Mucosa of descending colon (tissue), 3 donors: Measurements from ENCODE around the gene TLK1. TPM values are rescaled to one million over a fixed set of nuclear protein-coding genes. Genes with fewer than 3 reads are reported as not detected.

ENCODE experiments used
- ATAC-seq: fragments of 200-7000 bp; cut with Tn5 transposase; one replicate; pipeline ENCODE4 v1.9.1; 2020; ENCODE audit warnings: mild to moderate bottlenecking, moderate library complexity
- DNase-seq, 3 donors: peaks; one replicate each; pipeline ENCODE4 v3.0.0-alpha.2; 2020
- H3K36me3 ChIP-seq: fragments of 200-600 bp; one replicate; pipeline ENCODE4 v1.8.0; 2021; ENCODE audit warnings: low read depth, mild to moderate bottlenecking
- H3K4me1 ChIP-seq: fragments of 200-600 bp; one replicate; pipeline ENCODE4 v1.8.0; 2021; ENCODE audit warnings: low read depth, mild to moderate bottlenecking
- H3K4me3 ChIP-seq: fragments of 200-600 bp; one replicate; pipeline ENCODE4 v1.8.0; 2021; ENCODE audit warnings: mild to moderate bottlenecking
- H3K9me3 ChIP-seq: fragments of 200-600 bp; one replicate; pipeline ENCODE4 v1.8.0; 2021; ENCODE audit warnings: mild to moderate bottlenecking
- intact Hi-C, 2 donors: fragments of 100-400 bp; cut with DNase I in 1 of 2; cut with micrococcal nuclease in 1 of 2; formaldehyde crosslinking; loops; one replicate each; pipeline versions ENCODE4 v1.11.0 to v1.11.1; 2022; cut with DNase I, micrococcal nuclease
- total RNA-seq, 3 donors: library from RNA; stranded (reverse); fragmentation: NEBNext Ultra II Directional in 2 of 3; extraction: Animal tissue kit (Norgen Biotek cat#: 25700) in 2 of 3; gene quantifications; one replicate each; pipeline versions ENCODE4 v1.2.1 to v1.2.4, GENCODE V29; 2021 to 2023
- TF ChIP-seq, protein P1 (sequence below): fragments of 200-600 bp; IDR thresholded peaks from one replicate; pipeline ENCODE4 v1.8.0; 2022; ENCODE audit warnings: antibody characterized with exemption, mild to moderate bottlenecking
- donor health status: DM: no; HTN: no; CAD: no; lungs with moderate emphysema.
- donor health status: DM: no; HTN: no; CAD: no.
- donor health status: DM: no; HTN: yes; CAD: no.

The TLK1 gene
- total RNA-seq, 3 donors from 2014 or later, result 91.6 to 112 (median 109) TPM

DNA sequence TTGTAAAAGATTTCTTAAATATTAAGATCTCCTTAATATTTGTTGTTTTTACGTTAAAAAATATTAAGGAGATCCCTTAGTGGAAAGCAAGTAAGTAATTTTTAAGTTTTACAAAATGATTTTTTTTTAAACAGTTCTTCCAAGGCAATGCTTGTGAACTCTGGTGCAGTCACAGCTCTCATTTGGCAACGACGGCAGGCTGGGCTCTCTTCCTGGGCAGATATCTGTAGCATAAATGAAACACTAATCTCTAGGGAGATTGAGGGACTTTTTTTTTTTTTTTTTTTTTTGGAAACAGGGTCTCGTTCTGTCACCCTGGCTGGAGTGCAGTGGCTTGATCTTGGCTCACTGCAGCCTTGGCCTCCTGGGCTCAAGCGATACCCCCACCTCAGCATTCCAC lies 193.1 kb downstream of the TLK1 start:
- no peak for ATAC-seq
- intact Hi-C loops, result no loop called here
- Histone ChIP-seq H3K4me1 (no peaks in the 10 kb centered on the region), H3K4me3 (no peak overlapping the region), H3K36me3 (peaks cover 24% of the 10 kb centered on the region), H3K9me3 (no peaks in the 10 kb centered on the region)
- TF ChIP-seq, protein P1, sequence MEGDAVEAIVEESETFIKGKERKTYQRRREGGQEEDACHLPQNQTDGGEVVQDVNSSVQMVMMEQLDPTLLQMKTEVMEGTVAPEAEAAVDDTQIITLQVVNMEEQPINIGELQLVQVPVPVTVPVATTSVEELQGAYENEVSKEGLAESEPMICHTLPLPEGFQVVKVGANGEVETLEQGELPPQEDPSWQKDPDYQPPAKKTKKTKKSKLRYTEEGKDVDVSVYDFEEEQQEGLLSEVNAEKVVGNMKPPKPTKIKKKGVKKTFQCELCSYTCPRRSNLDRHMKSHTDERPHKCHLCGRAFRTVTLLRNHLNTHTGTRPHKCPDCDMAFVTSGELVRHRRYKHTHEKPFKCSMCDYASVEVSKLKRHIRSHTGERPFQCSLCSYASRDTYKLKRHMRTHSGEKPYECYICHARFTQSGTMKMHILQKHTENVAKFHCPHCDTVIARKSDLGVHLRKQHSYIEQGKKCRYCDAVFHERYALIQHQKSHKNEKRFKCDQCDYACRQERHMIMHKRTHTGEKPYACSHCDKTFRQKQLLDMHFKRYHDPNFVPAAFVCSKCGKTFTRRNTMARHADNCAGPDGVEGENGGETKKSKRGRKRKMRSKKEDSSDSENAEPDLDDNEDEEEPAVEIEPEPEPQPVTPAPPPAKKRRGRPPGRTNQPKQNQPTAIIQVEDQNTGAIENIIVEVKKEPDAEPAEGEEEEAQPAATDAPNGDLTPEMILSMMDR, result no peak
- DNase-seq, result no peak

DNA sequence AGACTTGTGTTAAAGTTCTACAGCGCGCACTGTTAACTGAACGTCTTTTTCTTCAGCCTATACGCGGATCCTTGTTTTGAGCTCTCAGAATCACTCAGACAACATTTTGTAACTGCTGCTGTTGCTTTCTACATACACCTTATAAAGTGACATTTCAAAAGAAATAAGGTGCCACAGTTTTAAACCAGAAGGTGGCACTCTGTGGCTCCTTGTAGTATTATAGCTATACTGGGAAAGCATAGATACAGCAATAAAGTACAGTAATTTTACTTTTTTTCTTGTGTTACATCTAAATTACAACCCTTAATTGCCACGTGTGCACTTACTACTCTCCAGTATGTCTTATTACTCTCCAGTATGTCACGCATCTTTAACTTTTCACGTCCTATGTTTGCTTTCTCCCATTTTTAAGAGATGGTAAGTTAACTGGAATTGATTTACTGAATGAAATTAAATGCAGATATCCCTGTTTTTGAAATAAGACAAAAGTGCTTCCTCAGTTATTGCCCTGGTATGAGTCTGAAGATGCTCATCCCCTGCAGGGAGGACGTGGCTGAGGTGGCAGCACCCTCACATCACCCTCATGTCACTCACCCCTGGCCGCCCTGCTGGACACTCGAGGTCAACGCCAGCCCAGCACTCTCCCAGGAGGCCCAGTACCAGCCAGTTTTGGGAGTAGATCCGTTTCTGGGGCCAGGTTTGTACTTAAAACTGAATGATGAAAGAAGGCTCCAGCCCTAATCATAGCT lies 193.9 kb downstream of the TLK1 start:
- Histone ChIP-seq H3K4me3 (no peak overlapping the region), H3K4me1 (no peaks in the 10 kb centered on the region), H3K9me3 (no peaks in the 10 kb centered on the region), H3K36me3 (peaks cover 24% of the 10 kb centered on the region)
- peak; percentile 47 for ATAC-seq
- intact Hi-C loops, result no loop called here
- no peak for DNase-seq
- TF ChIP-seq, protein P1, result no peak

DNA sequence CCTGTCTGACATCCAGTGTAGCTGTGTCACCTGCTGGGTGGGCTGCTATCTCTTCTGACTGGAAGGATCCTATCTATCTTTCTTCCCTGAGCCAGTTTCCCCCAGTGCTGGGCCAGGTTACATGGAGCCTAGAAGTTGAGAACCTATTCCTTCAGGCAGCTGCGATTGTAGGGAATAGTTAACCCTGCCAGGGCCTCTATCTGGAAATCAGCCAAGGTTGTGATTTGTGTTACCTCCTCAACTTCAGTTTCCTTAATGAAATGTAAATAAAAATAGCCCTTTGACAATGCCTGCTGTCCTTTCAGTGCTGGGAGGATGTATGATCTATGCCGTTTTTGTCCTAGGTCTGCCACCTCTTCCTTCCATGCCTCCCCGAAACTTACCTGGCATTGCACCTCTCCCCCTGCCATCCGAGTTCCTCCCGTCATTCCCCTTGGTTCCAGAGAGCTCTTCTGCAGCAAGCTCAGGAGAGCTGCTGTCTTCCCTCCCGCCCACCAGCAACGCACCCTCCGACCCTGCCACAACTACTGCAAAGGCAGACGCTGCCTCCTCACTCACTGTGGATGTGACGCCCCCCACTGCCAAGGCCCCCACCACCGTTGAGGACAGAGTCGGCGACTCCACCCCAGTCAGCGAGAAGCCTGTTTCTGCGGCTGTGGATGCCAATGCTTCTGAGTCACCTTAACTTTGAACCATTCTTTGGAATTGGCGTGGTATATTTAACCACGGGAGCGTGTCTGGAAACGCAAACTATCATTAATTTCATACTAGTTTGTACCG lies 195.1 kb downstream of the TLK1 start:
- DNase-seq, result no peak
- Histone ChIP-seq H3K4me3 (no peak overlapping the region), H3K36me3 (peaks cover 24% of the 10 kb centered on the region), H3K9me3 (no peaks in the 10 kb centered on the region), H3K4me1 (no peaks in the 10 kb centered on the region)
- ATAC-seq, result no peak
- TF ChIP-seq, protein P1, result no peak
- intact Hi-C loops, result no loop called here

DNA sequence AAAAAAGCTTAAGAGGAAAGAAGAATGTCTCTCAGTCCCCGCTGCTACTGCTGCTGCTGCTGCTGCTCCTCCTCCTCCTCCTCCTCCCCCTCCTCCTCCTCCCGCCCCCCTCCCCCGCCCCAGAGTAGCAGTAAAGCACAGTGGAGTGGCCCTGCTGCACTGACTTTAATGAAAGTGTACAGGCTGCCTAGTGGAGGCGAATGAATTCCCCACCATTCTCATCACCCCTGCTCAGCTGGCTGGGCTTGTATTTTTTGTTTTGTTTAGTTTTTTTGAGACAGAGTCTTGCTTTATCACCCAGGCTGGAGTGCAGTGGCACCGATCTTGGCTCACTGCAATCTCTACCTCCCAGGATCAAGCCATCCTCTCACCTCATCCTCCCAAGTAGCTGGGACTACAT lies 197.3 kb downstream of the TLK1 start:
- Histone ChIP-seq H3K36me3 (peaks cover 24% of the 10 kb centered on the region), H3K4me3 (no peak overlapping the region), H3K4me1 (no peaks in the 10 kb centered on the region), H3K9me3 (no peaks in the 10 kb centered on the region)
- ATAC-seq, result no peak
- DNase-seq, result no peak
- intact Hi-C loops, result no loop called here
- TF ChIP-seq, protein P1, result no peak

DNA sequence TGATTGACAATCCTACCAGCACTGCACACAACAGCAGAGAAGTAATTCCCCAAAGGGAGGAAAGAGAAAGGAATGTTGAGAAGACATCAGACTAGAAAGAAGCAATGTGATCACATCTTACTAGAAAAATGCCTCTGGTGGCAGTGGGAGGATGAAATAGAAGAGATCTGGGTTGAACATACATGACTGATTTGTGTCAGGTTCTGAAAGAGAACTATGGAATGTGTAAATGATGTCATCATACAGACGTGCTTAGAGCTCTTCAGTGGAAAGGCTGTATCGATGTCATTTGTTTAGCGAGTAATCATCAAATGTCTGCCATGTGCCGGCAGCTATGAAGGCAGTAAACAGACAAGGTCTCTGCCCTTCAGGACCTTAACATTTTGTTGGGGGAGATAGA lies 206.8 kb downstream of the TLK1 start:
- peaks cover 10% of the 10 kb centered on the region for H3K36me3 ChIP-seq
- H3K4me3 ChIP-seq, result no peak overlapping the region
- TF ChIP-seq, protein P1, result no peak
- DNase-seq, result no peak
- H3K9me3 ChIP-seq, result no peaks in the 10 kb centered on the region
- no peaks in the 10 kb centered on the region for H3K4me1 ChIP-seq
- ATAC-seq, result no peak
- intact Hi-C loops, result no loop called here
